GM18498 (cell line): ENCODE data around the gene HLA-A.

Experiments
- ATAC-seq: cut with Tn5 transposase; IDR thresholded peaks from one replicate; pipeline ENCODE4 v1.9.1; 2021; ENCODE audit warnings: mild to moderate bottlenecking, moderate library complexity; ENCODE audit not compliant: unreplicated experiment

HLA-A gene

DNA sequence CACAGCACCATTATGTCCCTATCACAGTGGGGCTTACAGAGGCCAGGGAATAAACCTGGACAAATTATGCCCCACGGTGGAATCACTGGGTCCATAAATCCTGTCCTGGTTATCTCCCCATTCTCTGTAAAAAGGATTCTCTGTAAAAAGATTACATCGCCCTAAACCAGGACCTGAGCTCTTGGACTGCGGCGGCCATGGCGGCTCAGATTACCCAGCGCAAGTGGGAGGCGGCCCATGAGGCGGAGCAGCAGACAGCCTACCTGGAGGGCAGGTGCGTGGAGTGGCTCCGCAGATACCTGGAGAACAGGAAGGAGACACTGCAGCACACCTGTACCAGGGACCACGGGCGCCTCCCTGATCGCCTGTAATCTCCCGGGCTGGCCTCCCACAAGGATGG lies 8.4 kb upstream of the HLA-A start:
- ATAC-seq, result no peak

DNA sequence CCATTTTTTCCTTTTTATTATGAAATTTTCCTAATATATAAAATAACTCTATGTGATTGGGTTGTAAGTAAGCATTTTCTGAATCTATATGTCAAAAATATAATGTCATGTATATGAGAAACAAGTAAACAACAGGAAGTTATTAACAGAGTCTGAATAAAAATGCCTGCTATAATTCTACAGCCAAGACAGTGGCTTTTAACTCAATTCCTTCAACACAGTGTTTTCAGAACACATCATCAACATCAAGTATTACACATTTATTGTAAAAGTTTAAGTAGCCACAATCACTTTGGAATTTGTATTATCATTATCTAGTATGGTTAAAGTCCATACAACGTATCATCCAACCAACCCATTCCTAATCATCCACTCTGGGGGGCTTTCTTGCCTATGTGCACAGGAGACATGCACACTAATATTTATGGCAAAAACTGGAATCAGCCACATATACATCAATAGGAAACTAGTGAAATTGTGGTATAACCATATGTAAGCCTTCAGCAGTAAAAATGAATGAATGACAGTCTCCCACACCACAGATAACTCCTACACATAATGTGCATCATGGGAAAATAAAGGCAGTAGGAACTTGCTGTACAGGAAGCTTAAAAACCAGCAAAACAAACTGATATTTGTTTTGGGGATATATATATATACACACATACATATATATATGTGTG lies 6.9 kb upstream of the HLA-A start:
- ATAC-seq, result no peak

DNA sequence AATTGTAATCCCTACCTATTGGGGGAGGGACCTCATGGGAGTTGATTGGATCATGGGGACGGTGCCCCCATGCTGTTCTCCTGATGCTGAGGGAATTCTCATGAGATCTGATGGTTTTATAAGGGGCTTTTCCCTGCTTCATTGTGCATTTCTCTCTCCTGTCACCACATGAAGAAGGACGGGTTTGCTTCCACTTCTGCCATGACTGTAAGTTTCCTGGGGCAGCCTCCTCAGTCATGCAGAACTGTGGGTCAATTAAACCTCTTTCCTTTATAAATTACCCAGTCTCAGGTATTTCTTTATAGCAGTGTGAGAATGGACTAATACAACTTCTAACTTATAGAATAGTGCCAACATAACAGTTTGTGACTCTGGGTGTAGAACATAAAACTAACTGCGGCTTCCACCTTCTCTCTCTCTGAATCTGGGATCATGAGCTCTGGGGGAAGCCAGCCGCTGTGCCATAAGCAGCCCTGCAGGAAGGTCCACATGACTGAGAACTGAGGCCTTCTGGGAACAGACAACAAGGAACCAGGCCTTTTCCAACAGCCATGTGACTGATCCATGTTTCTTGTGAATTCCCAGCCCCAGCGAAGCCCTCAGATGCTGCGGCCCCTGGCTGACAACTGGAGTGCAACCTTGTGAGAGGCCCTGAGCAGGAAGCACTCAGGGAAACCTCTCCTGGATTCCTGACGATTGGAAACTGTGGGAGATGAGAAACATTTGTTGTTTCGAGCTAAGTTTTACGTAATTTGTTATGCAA lies 3.4 kb upstream of the HLA-A start:
- no peak for ATAC-seq

DNA sequence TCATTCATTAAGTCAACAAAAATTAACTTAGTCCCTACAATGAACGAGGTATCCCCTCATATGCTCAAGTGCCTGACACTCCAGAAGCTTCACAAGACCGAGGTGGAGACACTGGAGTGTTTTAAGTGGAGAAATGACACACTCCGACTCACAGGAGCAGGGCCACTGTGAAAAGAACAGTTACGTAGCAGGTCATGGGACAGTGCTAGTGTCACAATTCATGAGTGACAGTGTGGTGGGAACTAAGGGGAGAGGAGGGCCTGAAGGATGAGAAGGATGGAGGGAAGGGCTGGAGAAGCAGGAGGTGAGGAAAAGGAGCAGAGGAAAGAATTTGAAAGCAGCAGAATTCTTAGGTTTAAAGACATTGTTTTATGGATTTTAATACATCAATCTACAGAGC lies 1.3 kb upstream of the HLA-A start:
- ATAC-seq, result no peak

DNA sequence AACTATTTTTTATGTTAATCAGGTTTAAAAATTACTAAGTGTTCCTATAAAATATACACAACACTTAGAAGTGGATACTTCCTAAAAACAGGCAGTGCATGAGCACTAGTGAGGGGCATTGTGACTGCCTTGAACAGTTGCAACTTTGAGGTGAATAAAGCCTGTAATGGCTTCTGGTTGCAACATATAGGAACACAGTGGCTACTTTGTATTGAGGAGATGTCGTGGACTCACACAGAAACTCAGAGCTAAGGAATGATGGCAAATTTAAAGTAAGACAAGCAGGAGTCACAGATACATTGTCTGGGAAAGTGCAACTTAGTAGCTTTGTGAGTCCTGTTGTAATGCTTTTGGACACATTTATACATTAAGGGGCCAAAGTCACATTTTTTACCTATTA lies 861 bp upstream of the HLA-A start:
- no peak for ATAC-seq

DNA sequence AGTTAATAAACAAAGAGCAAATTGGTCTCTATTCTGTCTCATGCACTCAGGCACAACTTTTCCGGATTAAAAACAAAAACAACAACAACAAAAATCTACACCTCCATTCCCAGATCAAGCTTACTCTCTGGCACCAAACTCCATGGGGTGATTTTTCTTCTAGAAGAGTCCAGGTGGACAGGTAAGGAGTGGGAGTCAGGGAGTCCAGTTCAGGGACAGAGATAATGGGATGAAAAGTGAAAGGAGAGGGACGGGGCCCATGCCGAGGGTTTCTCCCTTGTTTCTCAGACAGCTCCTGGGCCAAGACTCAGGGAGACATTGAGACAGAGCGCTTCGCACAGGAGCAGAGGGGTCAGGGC lies 437 bp upstream of the HLA-A start:
- ATAC-seq, result no peak

DNA sequence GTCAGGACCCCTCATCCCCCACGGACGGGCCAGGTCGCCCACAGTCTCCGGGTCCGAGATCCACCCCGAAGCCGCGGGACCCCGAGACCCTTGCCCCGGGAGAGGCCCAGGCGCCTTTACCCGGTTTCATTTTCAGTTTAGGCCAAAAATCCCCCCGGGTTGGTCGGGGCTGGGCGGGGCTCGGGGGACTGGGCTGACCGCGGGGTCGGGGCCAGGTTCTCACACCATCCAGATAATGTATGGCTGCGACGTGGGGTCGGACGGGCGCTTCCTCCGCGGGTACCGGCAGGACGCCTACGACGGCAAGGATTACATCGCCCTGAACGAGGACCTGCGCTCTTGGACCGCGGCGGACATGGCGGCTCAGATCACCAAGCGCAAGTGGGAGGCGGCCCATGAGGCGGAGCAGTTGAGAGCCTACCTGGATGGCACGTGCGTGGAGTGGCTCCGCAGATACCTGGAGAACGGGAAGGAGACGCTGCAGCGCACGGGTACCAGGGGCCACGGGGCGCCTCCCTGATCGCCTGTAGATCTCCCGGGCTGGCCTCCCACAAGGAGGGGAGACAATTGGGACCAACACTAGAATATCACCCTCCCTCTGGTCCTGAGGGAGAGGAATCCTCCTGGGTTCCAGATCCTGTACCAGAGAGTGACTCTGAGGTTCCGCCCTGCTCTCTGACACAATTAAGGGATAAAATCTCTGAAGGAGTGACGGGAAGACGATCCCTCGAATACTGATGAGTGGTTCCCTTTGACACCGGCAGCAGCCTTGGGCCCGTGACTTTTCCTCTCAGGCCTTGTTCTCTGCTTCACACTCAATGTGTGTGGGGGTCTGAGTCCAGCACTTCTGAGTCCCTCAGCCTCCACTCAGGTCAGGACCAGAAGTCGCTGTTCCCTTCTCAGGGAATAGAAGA lies 978 bp downstream of the HLA-A start:
- peak; percentile 8 for ATAC-seq

DNA sequence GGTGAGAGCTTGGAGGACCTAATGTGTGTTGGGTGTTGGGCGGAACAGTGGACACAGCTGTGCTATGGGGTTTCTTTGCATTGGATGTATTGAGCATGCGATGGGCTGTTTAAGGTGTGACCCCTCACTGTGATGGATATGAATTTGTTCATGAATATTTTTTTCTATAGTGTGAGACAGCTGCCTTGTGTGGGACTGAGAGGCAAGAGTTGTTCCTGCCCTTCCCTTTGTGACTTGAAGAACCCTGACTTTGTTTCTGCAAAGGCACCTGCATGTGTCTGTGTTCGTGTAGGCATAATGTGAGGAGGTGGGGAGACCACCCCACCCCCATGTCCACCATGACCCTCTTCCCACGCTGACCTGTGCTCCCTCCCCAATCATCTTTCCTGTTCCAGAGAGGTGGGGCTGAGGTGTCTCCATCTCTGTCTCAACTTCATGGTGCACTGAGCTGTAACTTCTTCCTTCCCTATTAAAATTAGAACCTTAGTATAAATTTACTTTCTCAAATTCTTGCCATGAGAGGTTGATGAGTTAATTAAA lies 3.0 kb downstream of the HLA-A start:
- no peak for ATAC-seq

DNA sequence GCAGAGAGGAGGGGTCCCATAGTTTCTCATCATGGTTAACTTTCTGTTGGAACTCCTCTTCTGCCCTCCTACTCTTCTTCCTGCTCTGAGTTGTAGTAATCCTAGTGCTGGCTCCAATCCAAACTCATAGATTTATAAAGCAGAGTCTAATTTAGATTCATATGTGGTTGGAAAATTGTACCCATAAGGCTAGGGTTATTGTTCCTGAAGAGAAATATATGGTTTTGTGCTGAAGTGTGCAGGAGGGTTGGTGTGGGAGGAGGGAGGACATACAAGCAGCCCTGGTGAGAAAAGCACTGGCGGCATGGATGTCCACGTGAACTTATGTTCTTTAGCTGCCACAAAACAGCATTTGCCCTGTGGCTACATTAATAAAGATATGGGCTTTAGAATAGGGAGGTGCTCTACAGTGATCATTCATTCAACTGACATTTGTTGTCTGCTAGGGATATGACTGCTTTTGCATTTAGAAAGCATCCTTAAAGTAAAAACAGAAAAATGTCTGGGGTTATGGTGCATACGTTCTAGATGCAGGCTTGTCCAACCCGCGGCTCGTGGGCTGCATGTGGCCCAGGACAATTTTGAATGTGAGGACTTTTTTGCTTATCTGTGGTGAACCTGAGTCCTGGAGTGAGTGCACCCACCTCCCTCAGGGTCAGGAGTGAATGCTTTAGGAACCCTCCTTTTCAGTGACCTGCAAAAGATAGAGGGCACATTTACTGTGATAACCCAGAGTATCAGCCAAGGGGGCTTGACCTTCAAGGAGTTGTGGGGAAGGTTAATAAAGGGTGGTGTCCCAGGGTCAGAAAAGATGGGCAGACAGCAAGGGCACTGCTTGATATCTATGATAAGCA lies 4.1 kb downstream of the HLA-A start:
- no peak for ATAC-seq

DNA sequence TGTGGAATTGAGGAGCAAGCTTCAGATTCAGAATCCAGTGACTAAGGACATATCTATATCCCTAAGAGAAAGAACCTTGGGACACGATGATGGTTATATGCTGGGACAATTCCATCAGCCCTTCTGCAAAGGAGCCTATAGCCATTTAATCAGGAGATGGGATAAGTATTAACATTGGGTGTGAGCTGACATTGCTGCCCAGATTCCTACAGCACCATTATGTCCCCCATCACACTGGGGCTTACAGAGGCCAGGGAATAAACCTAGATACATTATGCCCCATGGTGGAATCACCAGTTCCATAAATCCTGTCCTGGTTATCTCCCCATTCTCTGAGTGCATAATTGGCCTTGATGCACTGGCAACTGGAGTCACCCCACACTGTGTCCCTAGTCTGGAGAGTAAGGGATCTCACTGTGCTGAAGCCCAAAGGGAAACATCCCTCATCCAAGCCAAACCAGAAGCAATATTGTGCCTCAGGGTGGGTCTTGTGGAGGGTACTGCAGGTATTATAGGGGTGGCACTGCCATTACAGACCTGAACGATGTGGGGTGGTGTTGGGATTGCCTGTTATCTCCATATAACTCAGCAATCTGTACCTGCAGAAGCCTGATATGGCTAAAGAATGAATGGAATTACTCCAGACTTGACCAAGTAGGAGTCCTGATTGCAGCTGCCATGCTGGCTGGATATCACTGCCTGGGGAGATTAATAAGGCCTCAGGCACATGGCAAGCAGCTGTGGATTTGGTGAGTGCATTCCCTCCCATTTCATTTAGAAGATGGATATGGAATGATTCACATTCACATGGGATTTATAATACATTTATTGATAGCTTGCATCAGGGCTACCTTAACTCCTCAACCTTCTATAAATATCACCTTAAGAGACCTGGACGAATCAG lies 5.0 kb downstream of the HLA-A start:
- no peak for ATAC-seq

DNA sequence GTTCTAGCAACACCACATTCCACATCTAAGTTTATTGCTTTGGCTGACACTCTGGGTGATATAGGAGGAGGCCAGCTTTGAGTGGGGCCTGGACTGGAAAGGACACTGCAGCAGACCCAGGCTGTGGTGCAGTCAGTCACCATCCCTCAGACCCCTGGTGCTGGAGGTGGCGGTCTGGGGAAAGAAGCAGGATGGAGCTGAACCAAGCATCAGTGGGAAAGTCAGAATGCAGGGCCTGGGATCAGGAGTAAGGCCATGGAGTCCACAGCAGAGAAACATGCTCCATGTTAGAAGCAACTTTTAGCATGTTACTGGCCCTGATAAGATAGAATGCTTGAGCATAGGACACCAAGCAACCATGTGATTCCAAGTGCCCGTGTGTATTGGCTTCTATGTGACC lies 5.9 kb downstream of the HLA-A start:
- ATAC-seq, result no peak

DNA sequence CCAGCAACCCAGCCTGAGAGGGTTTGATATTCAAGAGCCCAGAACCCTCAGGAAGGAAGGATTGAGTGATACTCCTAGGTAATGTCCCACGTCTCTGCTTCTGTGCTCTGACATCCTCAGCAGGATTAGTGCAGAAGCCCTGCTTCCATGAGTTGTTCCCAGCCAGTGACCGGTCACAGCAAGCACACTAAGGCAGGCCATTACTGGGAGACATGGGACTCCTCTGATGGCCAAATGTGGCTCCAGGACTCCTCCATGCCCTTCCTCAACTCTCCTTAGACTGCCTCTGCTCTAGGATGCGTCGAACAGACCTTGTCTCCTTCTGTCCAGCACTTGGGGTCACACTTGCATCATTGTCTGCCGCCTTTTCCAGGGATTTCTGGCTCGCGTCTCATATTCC lies 7.6 kb downstream of the HLA-A start:
- ATAC-seq, result no peak

DNA sequence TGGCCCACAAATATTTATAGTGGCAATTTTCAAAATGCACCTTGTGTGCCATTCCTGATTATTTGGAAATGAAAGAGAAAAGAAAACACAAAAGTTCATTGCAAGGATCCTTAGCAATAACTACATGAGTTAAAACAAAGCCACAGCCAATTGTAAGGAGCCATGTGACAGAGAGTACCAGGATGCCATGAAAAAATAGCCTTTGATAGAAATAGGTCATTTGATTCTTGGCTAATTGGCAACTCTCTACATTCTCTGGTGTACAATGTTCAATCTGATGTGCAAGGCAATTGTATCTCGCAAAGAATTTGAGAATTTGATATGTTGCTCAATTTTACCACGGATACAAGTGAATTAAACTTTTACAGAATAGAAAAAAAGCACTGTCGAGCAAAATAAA lies 9.6 kb downstream of the HLA-A start:
- ATAC-seq, result no peak

DNA sequence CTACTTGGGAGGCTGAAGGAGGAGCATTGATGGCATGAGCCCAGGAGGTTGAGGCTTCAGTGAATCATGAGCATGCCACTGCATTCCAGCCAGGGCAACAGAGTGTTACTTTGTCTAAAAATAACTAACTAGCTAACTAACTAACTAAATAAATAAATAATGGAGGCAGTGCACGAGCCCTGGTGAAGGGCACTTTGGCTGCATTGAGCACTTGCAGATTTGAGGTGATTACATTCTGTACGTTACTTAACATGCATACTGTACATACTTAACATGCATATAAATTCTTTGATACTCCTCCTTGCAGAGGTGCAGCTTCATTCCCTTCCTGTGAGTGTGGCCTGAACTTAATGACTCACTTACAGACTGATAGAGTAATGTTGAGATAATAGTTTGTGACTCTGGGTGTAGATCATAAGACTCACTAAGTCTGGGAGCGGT lies 10.7 kb downstream of the HLA-A start:
- ATAC-seq, result no peak

DNA sequence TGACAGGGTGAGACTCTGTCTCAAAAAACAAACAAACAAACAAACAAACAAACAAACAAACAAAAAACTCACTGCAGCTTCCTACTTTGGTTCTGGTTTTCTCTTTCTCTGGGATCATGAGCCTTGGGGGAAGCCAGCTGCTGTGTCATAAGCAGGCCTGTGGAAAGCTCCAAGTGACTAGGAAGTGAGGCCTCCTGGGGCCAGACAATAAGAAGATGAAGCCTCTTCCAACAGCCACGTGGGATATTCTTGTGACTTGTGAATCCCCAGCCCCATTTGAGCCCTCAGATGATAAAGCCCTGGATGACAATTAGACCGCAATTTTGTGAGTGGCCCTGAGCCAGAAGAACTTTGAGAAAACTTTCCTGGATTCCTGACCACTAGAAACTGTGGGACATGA lies 11.4 kb downstream of the HLA-A start:
- no peak for ATAC-seq

DNA sequence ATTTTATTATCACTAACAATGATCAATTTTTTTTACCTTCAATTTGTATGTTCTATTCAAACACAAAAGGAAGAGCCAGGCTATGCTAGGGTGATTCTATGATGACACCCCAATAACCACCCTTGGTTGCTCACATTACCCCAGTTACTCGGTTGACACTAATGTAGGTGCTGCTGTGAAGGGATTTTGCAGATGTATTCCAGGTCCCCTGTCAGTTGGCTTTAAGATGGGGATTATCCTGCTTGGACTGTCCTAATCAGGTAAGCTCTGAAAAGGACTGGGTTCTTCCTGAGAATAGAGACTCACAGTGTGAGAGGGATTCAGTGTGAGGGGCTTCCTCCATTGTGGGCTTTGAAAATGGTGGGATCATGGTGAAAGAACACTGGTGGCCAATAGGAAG lies 11.9 kb downstream of the HLA-A start:
- ATAC-seq, result no peak

DNA sequence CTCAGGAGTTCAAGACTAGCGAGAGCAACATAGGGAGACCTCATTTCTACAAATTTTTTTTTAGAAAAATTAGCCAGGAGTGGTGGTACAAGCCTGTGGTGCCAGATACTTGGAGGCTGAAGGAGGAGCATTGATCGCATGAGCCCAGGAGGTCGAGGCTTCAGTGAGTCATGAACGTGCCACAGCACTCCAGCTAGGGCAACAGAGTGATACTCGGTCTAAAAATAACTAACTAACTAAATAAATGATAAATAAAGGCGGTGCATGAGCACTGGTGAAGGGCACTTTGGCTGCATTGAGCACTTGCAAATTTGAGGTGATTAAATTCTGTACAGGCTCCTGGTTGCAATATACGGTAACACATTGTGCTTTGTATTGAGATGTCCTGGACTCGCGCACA lies 13.5 kb downstream of the HLA-A start:
- no peak for ATAC-seq

DNA sequence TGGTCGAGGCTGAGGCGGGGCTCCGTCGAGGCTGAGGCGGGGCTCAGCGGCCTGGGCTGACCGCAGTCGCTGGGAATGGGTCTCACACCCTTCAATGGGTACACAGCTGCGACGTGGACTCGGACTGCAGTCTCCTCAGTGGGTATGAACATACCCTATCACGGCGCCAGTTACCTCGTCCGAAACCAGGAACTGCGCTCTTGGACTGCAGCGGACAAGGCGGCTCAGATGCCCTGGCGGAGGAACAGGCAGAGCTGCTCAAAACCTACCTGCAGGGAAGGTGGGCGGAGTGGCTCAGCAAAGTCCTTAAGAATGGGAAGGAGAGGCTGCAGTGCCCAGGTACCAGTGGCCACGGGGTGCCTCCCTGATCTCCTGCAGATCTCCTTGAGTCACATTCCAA lies 14.2 kb downstream of the HLA-A start:
- no peak for ATAC-seq

DNA sequence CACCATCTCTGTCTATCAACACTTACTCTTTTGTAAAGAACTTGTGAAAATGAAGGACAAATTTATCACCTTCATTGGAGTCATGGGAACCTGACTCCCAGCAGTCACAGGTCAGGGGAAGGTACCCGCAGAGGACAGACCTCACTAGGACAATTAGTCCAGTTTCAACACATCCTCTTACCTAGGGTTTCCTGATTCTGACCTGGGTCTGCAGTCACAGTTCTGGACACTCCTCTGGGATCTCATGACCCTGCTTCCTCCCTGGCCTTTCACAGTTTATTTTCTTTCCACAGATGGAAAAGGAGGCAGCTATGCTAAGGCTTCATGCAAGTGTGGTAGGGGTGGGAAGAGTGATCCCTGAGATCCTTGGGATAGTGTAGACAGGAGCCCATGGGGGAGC lies 15.7 kb downstream of the HLA-A start:
- no peak for ATAC-seq

DNA sequence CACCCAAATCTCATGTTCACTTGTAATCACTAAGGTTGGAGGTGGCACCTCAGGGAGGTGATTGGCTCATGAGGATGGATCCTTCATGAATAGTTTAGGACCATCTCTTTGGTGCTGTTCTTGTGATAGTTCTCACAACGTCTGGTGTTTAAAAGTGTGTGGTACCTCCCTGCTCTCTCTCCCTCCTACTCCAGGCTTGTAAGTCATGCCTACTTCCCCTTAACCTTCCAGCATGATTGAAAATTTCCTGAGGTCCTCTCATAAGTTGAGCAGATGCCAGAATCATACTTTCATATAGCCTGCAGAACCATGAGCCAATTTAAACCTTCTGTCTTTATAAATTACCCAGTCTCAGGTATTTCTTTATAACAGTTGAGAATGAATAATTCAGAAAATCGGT lies 16.6 kb downstream of the HLA-A start:
- ATAC-seq, result no peak
